Measurements from ENCODE around the gene MLLT11.
A peak's percentile ranks its signal among the peaks of the same experiment; 100 is the strongest.
"Not testable (repeated sequence)": the region's sequence is repeated elsewhere in the genome, so short reads cannot be mapped to it uniquely, and the experiment has no call there.

Gene MLLT11

GRCh38 chr1:151056149-151056548 lies 4.0 kb upstream of the MLLT11 start:
- DNase-seq (ENCODE audit: low spot score): no peak

DNA sequence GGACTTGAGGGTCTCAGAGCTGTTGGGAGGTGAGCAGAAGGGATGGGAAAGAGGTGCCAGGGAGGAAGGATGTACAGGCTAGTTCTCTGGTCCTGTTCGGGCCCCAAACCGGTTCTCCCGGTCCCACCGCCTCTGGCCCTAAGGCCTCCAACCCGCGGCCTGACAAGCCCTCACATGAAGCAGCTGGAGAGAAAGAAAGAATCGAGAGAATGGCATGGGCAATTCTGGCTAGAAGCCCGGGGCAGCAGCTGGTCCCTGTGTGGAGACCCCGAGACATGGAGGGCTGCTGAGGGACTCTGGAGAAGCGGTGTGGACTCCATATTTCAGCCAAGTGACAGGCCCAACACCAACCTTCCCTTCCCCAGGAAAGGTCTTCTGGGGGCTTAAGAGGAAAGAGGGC lies 1.5 kb upstream of the MLLT11 start:
- no peak for DNase-seq (ENCODE audit: low spot score)

DNA sequence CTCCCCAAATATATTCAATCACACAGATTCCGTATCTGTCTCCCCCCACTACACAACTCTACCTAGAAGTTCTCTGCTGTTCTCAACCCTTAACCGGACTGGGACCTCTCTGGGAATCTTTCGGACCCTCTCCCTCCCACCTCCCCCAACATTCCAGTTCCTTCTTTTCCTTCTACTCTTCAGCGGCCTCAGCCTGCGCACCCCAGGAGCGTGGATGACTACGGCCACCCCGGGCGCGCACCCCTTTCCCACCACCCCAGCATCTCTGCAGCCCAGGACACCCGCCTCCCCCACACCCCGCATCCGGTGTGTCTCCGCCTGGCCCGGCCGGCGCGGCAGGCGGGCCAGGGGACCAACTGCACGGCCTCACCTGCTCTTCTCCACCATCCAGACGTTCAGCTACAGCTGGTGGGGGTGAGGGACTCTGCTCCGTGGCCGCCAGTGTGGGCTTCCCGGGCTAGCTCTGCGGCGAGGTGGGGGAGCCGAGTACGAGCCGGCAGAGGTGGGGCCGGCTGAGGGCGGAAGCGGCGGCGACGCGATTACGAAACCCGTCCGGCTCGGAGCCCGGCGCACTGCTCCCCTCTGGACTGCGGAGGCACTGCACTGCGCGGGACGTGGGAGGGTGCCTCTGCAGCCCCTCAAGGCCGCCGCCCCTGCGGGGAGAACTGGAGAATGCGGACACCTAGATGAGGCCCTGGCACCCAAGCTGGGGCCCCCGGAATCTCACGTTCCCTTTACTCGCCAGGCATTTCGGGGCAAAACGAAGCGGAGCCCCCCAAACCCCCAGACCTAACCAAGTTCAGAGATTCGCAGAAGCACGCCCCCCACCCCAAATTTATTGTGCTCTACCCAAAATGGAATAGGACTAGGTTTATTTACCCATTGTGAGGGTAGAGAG lies 839 bp upstream of the MLLT11 start, which contains the start of gene CDC42SE1:
TSS of gene CDC42SE1 (minus strand) at position 514 of the 898 bp plus-strand sequence. CDS start 3,892 bp downstream, outside the sequence.
- peak; percentile 84 for DNase-seq (ENCODE audit: low spot score)

DNA sequence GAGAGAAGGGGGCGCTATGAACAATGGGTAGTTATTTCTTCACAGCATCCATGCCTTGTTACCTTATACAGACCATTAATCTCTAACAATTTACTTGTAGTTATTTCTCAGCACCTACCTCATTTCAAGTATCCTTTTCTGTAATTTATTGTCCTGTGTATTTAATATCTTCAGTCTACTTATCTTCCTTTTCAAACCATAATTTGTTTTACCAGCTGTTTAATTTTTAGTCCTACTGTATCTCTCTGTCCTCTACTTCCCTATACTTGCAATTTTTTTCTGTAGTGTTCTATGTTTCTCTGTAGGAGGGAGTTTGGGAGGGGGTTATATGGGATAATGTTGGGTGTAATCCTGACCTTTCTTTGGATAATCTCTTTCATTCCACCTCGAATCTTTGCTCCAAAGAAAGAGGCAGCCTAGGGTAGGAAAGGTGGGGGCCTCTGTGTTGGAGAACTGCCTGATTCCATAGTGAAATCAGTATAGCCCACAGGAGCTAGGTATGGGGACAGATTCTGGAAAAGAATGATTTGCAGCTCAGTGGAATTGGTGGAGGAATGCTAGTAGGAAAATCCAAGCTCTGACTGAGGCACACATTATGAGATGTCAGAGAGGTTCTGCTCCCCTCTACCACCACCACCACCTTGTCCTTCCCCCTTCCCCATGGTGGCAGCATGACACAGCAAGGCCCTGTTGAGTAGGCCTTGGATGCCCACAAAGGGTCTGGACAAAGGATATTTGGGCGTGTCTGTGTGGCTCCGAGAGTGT lies 642 bp downstream of the MLLT11 start:
- DNase-seq (ENCODE audit: low spot score): peak; percentile 55

GRCh38 chr1:151061704-151062103 lies 1.5 kb downstream of the MLLT11 start:
- no peak for DNase-seq (ENCODE audit: low spot score)

GRCh38 chr1:151062741-151063371 lies 2.7 kb downstream of the MLLT11 start:
- peak; percentile 36 for DNase-seq (ENCODE audit: low spot score)

GRCh38 chr1:151065089-151065645 lies 5.0 kb downstream of the MLLT11 start:
- DNase-seq (ENCODE audit: low spot score): no peak

- DNase-seq (ENCODE audit: low spot score): no peak
Measured at GRCh38 chr1:151067185-151067584, 7.0 kb downstream of the MLLT11 start.

DNA sequence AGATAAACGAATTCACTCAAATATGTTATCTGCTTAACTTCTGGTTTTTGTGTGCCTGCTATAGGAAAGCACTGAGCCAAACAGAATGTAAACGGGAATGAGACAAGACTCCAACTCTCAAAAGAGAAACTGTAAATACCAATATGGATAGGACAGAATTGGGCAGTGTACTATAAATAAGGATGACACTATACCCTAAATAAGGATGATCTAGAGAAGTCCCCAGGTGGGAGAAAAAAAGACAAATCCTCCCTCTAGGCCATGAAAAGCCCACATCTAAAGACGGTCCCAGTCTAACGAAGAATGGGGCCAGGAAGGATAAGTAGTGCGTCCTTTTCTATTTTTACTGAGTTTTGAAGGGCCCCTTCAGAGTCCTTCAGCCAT lies 8.9 kb downstream of the MLLT11 start:
- no peak for DNase-seq (ENCODE audit: low spot score)

DNA sequence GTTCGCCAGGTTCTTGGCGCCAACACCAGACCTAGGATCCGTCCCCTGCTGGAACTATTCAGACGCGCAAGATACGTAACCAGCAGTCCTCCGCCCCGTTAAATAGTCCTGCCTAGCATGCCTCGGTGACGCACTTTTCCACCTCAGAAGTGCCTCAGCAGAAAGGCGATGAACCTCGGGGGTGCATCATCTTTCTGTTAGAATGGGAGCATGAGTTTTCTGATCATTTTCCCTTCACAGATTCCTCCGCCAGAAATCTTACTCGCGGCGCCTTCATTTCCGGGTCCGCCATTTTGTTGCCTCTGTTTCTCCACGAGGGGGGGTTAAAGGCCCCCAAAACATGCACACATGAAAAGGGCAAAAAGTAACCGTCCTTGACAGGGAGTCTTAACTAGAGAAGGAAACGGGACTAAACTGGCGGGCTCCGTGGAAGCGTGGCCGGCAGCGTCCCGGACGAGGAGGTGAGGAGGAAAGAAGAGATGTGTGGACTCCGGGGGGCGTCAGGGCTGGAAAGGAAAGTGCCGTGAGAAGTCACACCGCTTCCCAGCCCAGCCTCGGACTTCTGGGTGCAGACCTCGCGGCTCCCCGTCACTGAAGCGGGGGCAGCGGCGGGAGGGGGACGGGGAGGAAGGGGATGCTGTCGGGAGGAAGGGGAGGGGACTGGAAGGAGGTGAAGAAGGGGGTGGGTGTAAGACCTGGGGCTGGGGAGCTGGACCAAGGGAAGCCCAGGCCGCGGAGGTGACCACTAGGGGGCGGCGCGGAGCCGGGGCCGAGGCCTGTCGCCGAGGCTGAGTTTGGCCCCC lies 10.5 kb downstream of the MLLT11 start, which contains the start of gene GABPB2:
TSS of gene GABPB2 (plus strand) at position 288 of the 803 bp plus-strand sequence. CDS start 17,429 bp downstream, outside the sequence.
- DNase-seq (ENCODE audit: low spot score): peak; percentile 95

- DNase-seq (ENCODE audit: low spot score): no peak
Measured at GRCh38 chr1:151072224-151072623, 12.0 kb downstream of the MLLT11 start.

DNA sequence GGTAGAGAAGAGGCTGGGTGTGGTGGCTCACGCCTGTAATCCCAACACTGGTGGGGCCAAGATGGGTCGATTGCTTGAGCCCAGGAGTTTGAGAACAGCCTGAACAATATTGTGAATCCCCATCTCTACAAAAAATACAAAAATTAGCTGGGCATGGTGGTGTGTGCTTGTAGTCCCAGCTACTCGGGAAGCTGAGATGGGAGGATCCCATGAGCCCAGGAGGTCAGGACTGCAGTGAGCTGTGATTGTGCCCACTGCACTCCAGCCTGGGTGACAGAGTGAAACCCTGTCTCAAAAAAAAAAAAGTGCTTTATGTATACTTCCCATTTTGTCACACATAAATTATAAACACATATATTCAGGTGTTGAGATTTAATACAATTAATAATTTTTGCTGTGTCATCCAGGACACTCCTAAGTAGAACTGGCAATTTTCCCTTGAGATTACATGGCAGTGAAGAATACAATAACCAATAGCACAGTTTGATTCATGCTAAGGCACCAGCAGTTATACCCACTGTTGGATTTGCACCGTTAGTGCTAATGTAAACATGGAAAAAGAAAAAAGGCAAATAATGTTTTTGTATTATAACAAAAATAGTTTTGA lies 25.9 kb downstream of the MLLT11 start:
- DNase-seq (ENCODE audit: low spot score): no peak

DNA sequence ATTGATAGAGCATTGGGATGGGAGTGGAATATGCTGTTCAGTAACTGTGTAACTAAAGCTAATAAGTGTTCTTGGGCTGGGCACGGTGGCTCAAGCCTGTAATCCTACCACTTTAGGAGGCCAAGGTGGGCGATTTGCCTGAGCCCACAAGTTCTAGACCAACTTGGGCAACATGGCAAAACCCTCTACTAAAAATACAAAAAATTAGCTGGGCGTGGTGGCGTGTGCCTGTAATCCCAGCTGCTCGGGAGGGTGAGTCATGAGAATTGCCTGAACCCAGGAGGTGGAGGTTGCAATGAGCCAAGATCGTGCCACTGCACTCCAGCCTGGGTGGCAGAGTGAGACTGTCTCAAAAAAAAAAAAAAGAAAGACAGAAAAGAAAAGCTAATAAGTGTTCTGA lies 37.2 kb downstream of the MLLT11 start:
- DNase-seq (ENCODE audit: low spot score): not testable (repeated sequence)

DNA sequence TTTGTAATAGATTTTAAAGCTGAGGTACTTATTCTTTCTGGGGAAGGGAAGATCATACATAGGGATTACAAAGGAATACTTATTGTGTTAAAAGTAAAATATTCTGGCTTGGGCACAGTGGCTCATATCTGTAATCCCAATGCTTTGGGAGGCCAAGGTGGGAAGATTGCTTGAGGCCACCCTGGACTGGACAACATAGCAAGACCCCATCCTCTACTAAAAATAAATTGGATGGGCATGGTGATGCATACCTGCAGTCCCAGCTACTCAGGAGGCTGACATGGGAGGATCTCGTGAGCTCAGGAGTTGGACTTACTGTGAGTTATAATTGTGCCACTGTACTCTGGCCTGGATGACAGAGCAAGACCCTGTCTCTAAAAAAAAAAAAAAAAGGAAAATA lies 37.9 kb downstream of the MLLT11 start:
- no peak for DNase-seq (ENCODE audit: low spot score)

DNA sequence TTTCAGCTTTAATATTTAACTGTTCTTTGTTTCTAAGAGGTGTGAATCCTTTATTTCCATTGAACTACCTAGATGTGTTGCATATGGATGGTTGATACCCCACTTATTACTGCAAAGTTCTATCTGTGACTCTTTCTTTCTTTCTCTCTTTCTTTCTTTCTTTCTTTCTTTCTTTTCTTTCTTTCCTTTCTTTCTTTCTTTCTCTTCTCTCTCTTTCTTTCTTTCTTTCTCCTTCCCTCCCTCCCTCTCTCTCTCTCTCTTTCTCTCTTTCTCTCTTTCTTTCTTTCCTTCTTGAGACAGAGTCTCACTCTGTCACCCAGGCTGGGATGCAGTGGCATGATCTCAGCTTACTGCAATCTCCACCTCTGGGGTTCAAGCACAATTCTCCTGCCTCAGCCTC lies 44.4 kb downstream of the MLLT11 start:
- DNase-seq (ENCODE audit: low spot score): no peak

GRCh38 chr1:151106894-151107293 lies 46.7 kb downstream of the MLLT11 start:
- DNase-seq (ENCODE audit: low spot score): no peak

- DNase-seq (ENCODE audit: low spot score): no peak
Measured at GRCh38 chr1:151108331-151108730, 48.1 kb downstream of the MLLT11 start.

GRCh38 chr1:151113877-151114276 lies 53.7 kb downstream of the MLLT11 start:
- DNase-seq (ENCODE audit: low spot score): no peak

Data from cerebellar cortex (tissue), 1 donor.